BLaER1 treated with 17β-estradiol and CSF1 and Interleukin-3, amounts not matched to agents 10 nM and 100 nM (cell line): ENCODE results near the gene C4BPA.

Source experiments
- H3K27ac ChIP-seq, 11 experiments: shearing (Covaris generic); formaldehyde crosslinking; 2 replicates each; pipeline ENCODE4 v1.8.1; 2022
- H3K27me3 ChIP-seq, 11 experiments: shearing (Covaris generic); formaldehyde crosslinking; 2 replicates each; pipeline ENCODE4 v1.8.1; 2022
- H3K36me3 ChIP-seq, 11 experiments: shearing (Covaris generic); formaldehyde crosslinking; 2 replicates each; pipeline ENCODE4 v1.8.1; 2022
- H3K4me1 ChIP-seq, 10 experiments: shearing (Covaris generic); formaldehyde crosslinking; 2 replicates each; pipeline ENCODE4 v1.8.1; 2022
- H3K4me2 ChIP-seq, 11 experiments: shearing (Covaris generic); formaldehyde crosslinking; 2 replicates each; pipeline ENCODE4 v1.8.1; 2022
- H3K4me3 ChIP-seq, 10 experiments: shearing (Covaris generic); formaldehyde crosslinking; 2 replicates each; pipeline ENCODE4 v1.8.1; 2022
- H3K9ac ChIP-seq, 11 experiments: shearing (Covaris generic); formaldehyde crosslinking; 2 replicates each; pipeline ENCODE4 v1.8.1; 2022
- H3K9me3 ChIP-seq, 11 experiments: shearing (Covaris generic); formaldehyde crosslinking; replicated peaks in 1 of 11; 2 replicates each; pipeline ENCODE4 v1.8.1; 2022
- H4K20me1 ChIP-seq, 11 experiments: shearing (Covaris generic); formaldehyde crosslinking; 2 replicates each; pipeline ENCODE4 v1.8.1; 2022
- Cebpa-rat ChIP-seq, 11 experiments: shearing (Covaris generic); IDR thresholded peaks; 2 replicates each; pipeline ENCODE4 v1.8.1; 2022

The C4BPA gene

GRCh38 chr1:207073906-207074820 lies 29.9 kb upstream of the C4BPA start:
- Histone ChIP-seq H4K20me1 (no peaks in the 10 kb centered on the region), H3K9ac (no peak overlapping the region), H3K9me3 (no peaks in the 10 kb centered on the region), H3K4me2 (no peak overlapping the region), H3K27ac (no peak overlapping the region), H3K4me1 (peaks cover 8 to 16% (median 12%) of the 10 kb centered on the region in 10 experiments; a peak in 18 of 20 replicates), H3K36me3 (no peaks in the 10 kb centered on the region), H3K4me3 (no peak overlapping the region), H3K27me3 (no peaks in the 10 kb centered on the region)
- TF ChIP-seq Cebpa-rat (IDR thresholded peaks at IDR 0.05): no peak

DNA sequence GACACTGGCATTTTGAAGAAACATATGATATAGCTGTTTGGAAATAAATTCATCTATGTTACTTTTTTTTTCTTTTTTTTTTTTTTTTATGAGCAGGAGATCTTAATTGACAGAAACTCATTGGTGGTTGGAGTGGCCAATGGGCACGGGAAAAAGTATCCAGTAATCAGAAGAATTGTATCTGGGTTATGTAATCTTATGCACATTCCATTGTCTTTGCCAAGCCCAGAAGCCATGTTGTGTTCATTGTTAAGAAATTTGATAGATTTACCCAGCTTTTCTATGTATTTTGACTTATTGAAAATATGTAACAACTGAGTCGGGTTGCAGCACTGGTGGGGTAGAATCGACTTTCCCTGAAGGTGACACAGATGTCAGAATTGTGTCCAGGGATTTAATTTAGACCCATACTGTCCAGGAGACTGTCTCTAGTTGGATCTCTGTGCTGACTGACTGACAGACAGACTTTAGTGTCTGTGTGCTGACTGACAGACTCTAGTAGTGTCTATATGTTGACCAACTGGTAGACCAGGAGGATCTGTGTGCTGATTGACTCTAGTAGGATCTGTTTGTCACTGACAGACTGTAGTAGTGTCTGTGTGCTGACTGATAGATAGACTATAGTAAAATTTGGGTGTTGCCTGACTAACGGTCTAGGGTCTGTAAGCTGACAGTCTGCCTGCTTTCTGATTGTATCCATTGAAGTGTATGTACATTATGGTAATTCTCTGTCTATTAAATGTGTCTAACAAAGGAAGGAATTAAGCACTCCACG lies 27.7 kb upstream of the C4BPA start:
- Histone ChIP-seq H3K36me3 (no peaks in the 10 kb centered on the region), H3K9me3 (no peaks in the 10 kb centered on the region), H3K9ac (no peak overlapping the region), H3K27me3 (no peaks in the 10 kb centered on the region), H3K4me2 (no peak overlapping the region), H4K20me1 (no peaks in the 10 kb centered on the region), H3K4me1 (peaks cover 0 to 2% (median under 1%) of the 10 kb centered on the region in 10 experiments; a peak in 9 of 20 replicates), H3K27ac (no peak overlapping the region), H3K4me3 (no peak overlapping the region)
- no peak for TF ChIP-seq Cebpa-rat (IDR thresholded peaks at IDR 0.05)

- Histone ChIP-seq H3K4me2 (no peak overlapping the region), H3K27me3 (no peaks in the 10 kb centered on the region)
- no peak for TF ChIP-seq Cebpa-rat (IDR thresholded peaks at IDR 0.05)
These were observed 27.0 kb upstream of the C4BPA start for GRCh38 chr1:207077012-207077411.

GRCh38 chr1:207077470-207078377 lies 26.3 kb upstream of the C4BPA start:
- Histone ChIP-seq H4K20me1 (no peaks in the 10 kb centered on the region), H3K4me1 (no peaks in the 10 kb centered on the region), H3K4me3 (no peak overlapping the region), H3K27me3 (no peaks in the 10 kb centered on the region), H3K9me3 (no peaks in the 10 kb centered on the region), H3K9ac (no peak overlapping the region), H3K4me2 (no peak overlapping the region), H3K36me3 (no peaks in the 10 kb centered on the region), H3K27ac (no peak overlapping the region)
- no peak for TF ChIP-seq Cebpa-rat (IDR thresholded peaks at IDR 0.05)

More at GRCh38 chr1:207077012-207077411, 27.0 kb upstream of the C4BPA start:
- no peaks in the 10 kb centered on the region for H3K36me3 ChIP-seq
- H3K4me3 ChIP-seq: no peak overlapping the region
- H3K4me1 ChIP-seq: no peaks in the 10 kb centered on the region
- no peak overlapping the region for H3K27ac ChIP-seq
- no peak overlapping the region for H3K9ac ChIP-seq
- no peaks in the 10 kb centered on the region for H4K20me1 ChIP-seq
- no peaks in the 10 kb centered on the region for H3K9me3 ChIP-seq

DNA sequence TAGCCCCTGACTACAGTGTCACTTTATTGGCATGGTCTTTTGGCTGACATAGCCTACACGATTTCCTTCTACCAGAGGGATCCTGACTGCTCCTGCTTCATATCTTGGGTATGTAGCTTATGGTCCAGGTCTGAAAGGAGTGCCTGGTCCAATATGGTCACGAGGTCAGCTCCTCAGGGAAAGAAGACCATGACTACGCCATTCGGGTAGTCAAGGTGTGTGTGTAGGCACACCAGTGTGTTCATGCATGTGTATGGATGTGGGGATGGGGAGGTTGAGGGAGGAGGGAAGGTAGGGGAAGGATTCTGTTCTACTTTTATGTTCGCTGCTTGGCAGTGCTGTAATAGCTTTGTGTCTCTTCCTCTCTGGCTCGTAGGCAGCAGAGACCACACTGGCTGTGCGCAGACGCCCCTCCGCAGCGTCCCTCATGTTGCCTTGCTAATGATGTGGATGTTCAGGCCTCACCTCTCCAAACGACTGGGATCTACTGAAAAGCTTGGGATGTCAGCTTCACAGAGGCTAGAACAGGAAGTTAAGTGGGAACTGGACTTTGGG lies 25.4 kb upstream of the C4BPA start:
- no peaks in the 10 kb centered on the region for H4K20me1 ChIP-seq
- H3K4me2 ChIP-seq: no peak overlapping the region
- no peaks in the 10 kb centered on the region for H3K4me1 ChIP-seq
- H3K9me3 ChIP-seq: no peaks in the 10 kb centered on the region
- H3K27ac ChIP-seq: no peak overlapping the region
- H3K27me3 ChIP-seq: no peaks in the 10 kb centered on the region
- no peak overlapping the region for H3K4me3 ChIP-seq
- H3K9ac ChIP-seq: no peak overlapping the region
- no peak for TF ChIP-seq Cebpa-rat (IDR thresholded peaks at IDR 0.05)
- no peaks in the 10 kb centered on the region for H3K36me3 ChIP-seq

DNA sequence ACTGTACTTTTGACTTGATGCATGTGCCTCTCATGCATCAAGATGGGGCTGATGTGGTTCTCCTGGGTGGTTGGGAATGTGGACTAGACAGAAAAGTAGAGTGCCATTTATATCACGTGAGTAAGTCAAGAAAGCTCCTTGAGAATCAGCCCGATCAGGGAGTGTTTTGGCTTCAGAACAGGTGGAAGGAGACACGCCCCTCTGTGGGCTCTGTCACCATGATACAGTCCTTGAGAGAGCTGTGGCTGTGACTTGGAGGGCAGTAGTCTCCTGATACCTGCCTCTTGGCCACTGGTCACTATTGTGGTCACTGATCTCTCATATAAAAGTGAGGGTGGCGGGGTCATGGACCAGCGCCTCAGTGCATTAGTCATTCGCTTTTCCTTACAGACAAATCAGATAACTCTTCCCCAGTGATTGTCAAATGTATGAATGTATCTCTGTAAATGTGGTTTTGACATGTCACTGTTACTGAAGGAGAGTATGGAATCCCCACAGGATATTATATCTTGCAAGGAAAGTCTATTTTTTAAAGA lies 24.3 kb upstream of the C4BPA start:
- Histone ChIP-seq H3K36me3 (no peaks in the 10 kb centered on the region), H3K4me2 (no peak overlapping the region), H3K4me1 (peaks cover 0 to 6% (median 0%) of the 10 kb centered on the region in 10 experiments; a peak in 5 of 20 replicates), H4K20me1 (no peaks in the 10 kb centered on the region), H3K27ac (no peak overlapping the region), H3K9me3 (no peaks in the 10 kb centered on the region), H3K4me3 (no peak overlapping the region), H3K27me3 (no peaks in the 10 kb centered on the region), H3K9ac (no peak overlapping the region)
- TF ChIP-seq Cebpa-rat (IDR thresholded peaks at IDR 0.05): no peak

GRCh38 chr1:207081088-207081487 lies 22.9 kb upstream of the C4BPA start:
- no peaks in the 10 kb centered on the region for H4K20me1 ChIP-seq
- no peak for TF ChIP-seq Cebpa-rat (IDR thresholded peaks at IDR 0.05)
- no peak overlapping the region for H3K4me3 ChIP-seq
- H3K9me3 ChIP-seq: no peaks in the 10 kb centered on the region
- H3K4me2 ChIP-seq: no peak overlapping the region
- H3K36me3 ChIP-seq: no peaks in the 10 kb centered on the region
- no peak overlapping the region for H3K9ac ChIP-seq
- no peak overlapping the region for H3K27ac ChIP-seq
- no peaks in the 10 kb centered on the region for H3K27me3 ChIP-seq
- H3K4me1 ChIP-seq: peaks cover 0 to 18% (median 0%) of the 10 kb centered on the region in 10 experiments; a peak in 6 of 20 replicates

- no peak overlapping the region for H3K27ac ChIP-seq
- TF ChIP-seq Cebpa-rat (IDR thresholded peaks at IDR 0.05): no peak
- no peaks in the 10 kb centered on the region for H3K36me3 ChIP-seq
- no peak overlapping the region for H3K4me3 ChIP-seq
- peaks cover 0 to 19% (median 0%) of the 10 kb centered on the region in 10 experiments; a peak in 6 of 20 replicates for H3K4me1 ChIP-seq
- no peaks in the 10 kb centered on the region for H3K9me3 ChIP-seq
- H3K27me3 ChIP-seq: no peaks in the 10 kb centered on the region
- no peaks in the 10 kb centered on the region for H4K20me1 ChIP-seq
- H3K4me2 ChIP-seq: no peak overlapping the region
- no peak overlapping the region for H3K9ac ChIP-seq
These were observed 22.2 kb upstream of the C4BPA start for GRCh38 chr1:207081806-207082205.
